ENCODE measurements around the gene OR1F1. TPM values are rescaled to one million over a fixed set of nuclear protein-coding genes. Genes with fewer than 3 reads are reported as not detected.

OR1F1 gene
- total and polyA plus RNA-seq, 2 experiments from 2014 or later = 0.38 TPM; not detected in 1

DNA sequence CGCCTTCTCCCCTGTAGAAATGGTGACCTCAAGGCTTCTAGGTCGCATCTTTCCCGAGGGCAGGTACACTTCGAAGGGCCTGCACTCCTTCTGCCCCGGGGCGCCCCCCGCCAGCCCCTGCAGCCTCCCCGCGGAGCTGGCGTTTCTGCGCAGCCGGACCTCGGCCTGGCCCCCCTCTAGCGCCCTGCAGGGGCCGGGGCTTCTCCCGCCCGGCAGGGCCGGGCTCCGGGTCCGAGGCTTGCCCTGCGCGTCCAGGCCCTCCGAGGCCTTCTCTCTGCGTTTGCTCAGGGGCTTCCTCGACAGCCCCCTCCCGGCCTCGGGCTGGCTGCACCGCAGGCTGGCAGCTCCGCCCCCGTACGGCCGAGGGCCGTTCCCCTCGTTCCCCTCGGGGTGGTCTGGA, 66.3 kb downstream of the OR1F1 start (continued):
- TF ChIP-seq, protein P1, sequence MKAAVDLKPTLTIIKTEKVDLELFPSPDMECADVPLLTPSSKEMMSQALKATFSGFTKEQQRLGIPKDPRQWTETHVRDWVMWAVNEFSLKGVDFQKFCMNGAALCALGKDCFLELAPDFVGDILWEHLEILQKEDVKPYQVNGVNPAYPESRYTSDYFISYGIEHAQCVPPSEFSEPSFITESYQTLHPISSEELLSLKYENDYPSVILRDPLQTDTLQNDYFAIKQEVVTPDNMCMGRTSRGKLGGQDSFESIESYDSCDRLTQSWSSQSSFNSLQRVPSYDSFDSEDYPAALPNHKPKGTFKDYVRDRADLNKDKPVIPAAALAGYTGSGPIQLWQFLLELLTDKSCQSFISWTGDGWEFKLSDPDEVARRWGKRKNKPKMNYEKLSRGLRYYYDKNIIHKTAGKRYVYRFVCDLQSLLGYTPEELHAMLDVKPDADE (IDR thresholded peaks at IDR 0.05) = no peak
- TF ChIP-seq EZH2phosphoT487 (IDR thresholded peaks at IDR 0.05; ENCODE audit: unreplicated experiment) = no peak

Other genes starting within 250 kb of the OR1F1 start
- 16.1 and 17.6 TPM in 2 replicates for gene KREMEN2, start 223.9 kb upstream of the OR1F1 start, total RNA-seq (2014; rRNA removed; shearing (Covaris generic))
- gene KREMEN2, start 223.9 kb upstream of the OR1F1 start, polyA plus RNA-seq (2016; fragmentation: Nextera tagmentation; extraction: Ambion mirVana) = 4.7 and 4.9 TPM in 2 replicates
- gene PAQR4, start 218.9 kb upstream of the OR1F1 start, total RNA-seq (2014; rRNA removed; shearing (Covaris generic)) = 17.7 and 29.3 TPM in 2 replicates
- gene PAQR4, start 218.9 kb upstream of the OR1F1 start, polyA plus RNA-seq (2016; fragmentation: Nextera tagmentation; extraction: Ambion mirVana) = 7.0 and 8.8 TPM in 2 replicates
- gene PKMYT1, start 207.8 kb upstream of the OR1F1 start, total RNA-seq (2014; rRNA removed; shearing (Covaris generic)) = 82.1 and 100 TPM in 2 replicates
- 90.9 and 104 TPM in 2 replicates for gene PKMYT1, start 207.8 kb upstream of the OR1F1 start, polyA plus RNA-seq (2016; fragmentation: Nextera tagmentation; extraction: Ambion mirVana)
- 1.0 and 3.0 TPM in 2 replicates for gene CLDN9, start 175.3 kb upstream of the OR1F1 start, total RNA-seq (2014; rRNA removed; shearing (Covaris generic))
- gene CLDN9, start 175.3 kb upstream of the OR1F1 start, polyA plus RNA-seq (2016; fragmentation: Nextera tagmentation; extraction: Ambion mirVana) = 1.3 and 1.8 TPM in 2 replicates
- 961 and 1,028 TPM in 2 replicates for gene CLDN6, start 170.0 kb upstream of the OR1F1 start, total RNA-seq (2014; rRNA removed; shearing (Covaris generic))
- 537 and 551 TPM in 2 replicates for gene CLDN6, start 170.0 kb upstream of the OR1F1 start, polyA plus RNA-seq (2016; fragmentation: Nextera tagmentation; extraction: Ambion mirVana)
- 78.0 and 100.0 TPM in 2 replicates for gene TNFRSF12A, start 167.8 kb upstream of the OR1F1 start, total RNA-seq (2014; rRNA removed; shearing (Covaris generic))
- 152 and 155 TPM in 2 replicates for gene TNFRSF12A, start 167.8 kb upstream of the OR1F1 start, polyA plus RNA-seq (2016; fragmentation: Nextera tagmentation; extraction: Ambion mirVana)
- 17.5 and 30.2 TPM in 2 replicates for gene HCFC1R1, start 164.3 kb upstream of the OR1F1 start, total RNA-seq (2014; rRNA removed; shearing (Covaris generic))
- 192 and 211 TPM in 2 replicates for gene HCFC1R1, start 164.3 kb upstream of the OR1F1 start, polyA plus RNA-seq (2016; fragmentation: Nextera tagmentation; extraction: Ambion mirVana)
- gene THOC6, start 164.2 kb upstream of the OR1F1 start, total RNA-seq (2014; rRNA removed; shearing (Covaris generic)) = 71.4 and 86.6 TPM in 2 replicates
- gene THOC6, start 164.2 kb upstream of the OR1F1 start, polyA plus RNA-seq (2016; fragmentation: Nextera tagmentation; extraction: Ambion mirVana) = 90.6 and 96.1 TPM in 2 replicates
- gene BICDL2, start 151.3 kb upstream of the OR1F1 start, total RNA-seq (2014; rRNA removed; shearing (Covaris generic)) = 17.5 and 18.4 TPM in 2 replicates
- 12.7 and 13.4 TPM in 2 replicates for gene BICDL2, start 151.3 kb upstream of the OR1F1 start, polyA plus RNA-seq (2016; fragmentation: Nextera tagmentation; extraction: Ambion mirVana)
- gene MMP25, start 141.6 kb upstream of the OR1F1 start, total RNA-seq (2014; rRNA removed; shearing (Covaris generic)) = 15.9 and 18.8 TPM in 2 replicates
- gene MMP25, start 141.6 kb upstream of the OR1F1 start, polyA plus RNA-seq (2016; fragmentation: Nextera tagmentation; extraction: Ambion mirVana) = 6.1 and 7.7 TPM in 2 replicates
- gene IL32, start 122.6 kb upstream of the OR1F1 start, total RNA-seq (2014; rRNA removed; shearing (Covaris generic)) = 2.3 TPM in 1 of 2 replicates, not detected in the other
- gene IL32, start 122.6 kb upstream of the OR1F1 start, polyA plus RNA-seq (2016; fragmentation: Nextera tagmentation; extraction: Ambion mirVana) = 6.1 and 7.7 TPM in 2 replicates
- 434 and 519 TPM in 2 replicates for gene ZSCAN10, start 88.9 kb upstream of the OR1F1 start, total RNA-seq (2014; rRNA removed; shearing (Covaris generic))
- 217 and 220 TPM in 2 replicates for gene ZSCAN10, start 88.9 kb upstream of the OR1F1 start, polyA plus RNA-seq (2016; fragmentation: Nextera tagmentation; extraction: Ambion mirVana)
- gene ZNF205, start 75.6 kb upstream of the OR1F1 start, total RNA-seq (2014; rRNA removed; shearing (Covaris generic)) = 29.1 and 29.9 TPM in 2 replicates
- 15.7 and 16.6 TPM in 2 replicates for gene ZNF205, start 75.6 kb upstream of the OR1F1 start, polyA plus RNA-seq (2016; fragmentation: Nextera tagmentation; extraction: Ambion mirVana)
- 10.4 and 10.6 TPM in 2 replicates for gene ZNF213, start 53.2 kb upstream of the OR1F1 start, total RNA-seq (2014; rRNA removed; shearing (Covaris generic))
- 2.9 and 3.5 TPM in 2 replicates for gene ZNF213, start 53.2 kb upstream of the OR1F1 start, polyA plus RNA-seq (2016; fragmentation: Nextera tagmentation; extraction: Ambion mirVana)
- 9.7 and 12.5 TPM in 2 replicates for gene ZNF200, start 47.0 kb downstream of the OR1F1 start, total RNA-seq (2014; rRNA removed; shearing (Covaris generic))
- 8.0 and 9.2 TPM in 2 replicates for gene ZNF200, start 47.0 kb downstream of the OR1F1 start, polyA plus RNA-seq (2016; fragmentation: Nextera tagmentation; extraction: Ambion mirVana)
- gene MEFV, start 68.4 kb downstream of the OR1F1 start, total RNA-seq (2014; rRNA removed; shearing (Covaris generic)) = 0.07 and 0.19 TPM in 2 replicates
- not detected in 2 replicates for gene MEFV, start 68.4 kb downstream of the OR1F1 start, polyA plus RNA-seq (2016; fragmentation: Nextera tagmentation; extraction: Ambion mirVana)
- 53.6 and 66.9 TPM in 2 replicates for gene ZNF263, start 95.3 kb downstream of the OR1F1 start, total RNA-seq (2014; rRNA removed; shearing (Covaris generic))
- 9.2 and 9.7 TPM in 2 replicates for gene ZNF263, start 95.3 kb downstream of the OR1F1 start, polyA plus RNA-seq (2016; fragmentation: Nextera tagmentation; extraction: Ambion mirVana)
- gene TIGD7, start 117.2 kb downstream of the OR1F1 start, total RNA-seq (2014; rRNA removed; shearing (Covaris generic)) = 8.0 and 8.5 TPM in 2 replicates
- gene TIGD7, start 117.2 kb downstream of the OR1F1 start, polyA plus RNA-seq (2016; fragmentation: Nextera tagmentation; extraction: Ambion mirVana) = 3.9 and 4.1 TPM in 2 replicates
- 31.3 and 36.9 TPM in 2 replicates for gene ZNF75A, start 117.3 kb downstream of the OR1F1 start, total RNA-seq (2014; rRNA removed; shearing (Covaris generic))
- 24.3 and 29.6 TPM in 2 replicates for gene ZNF75A, start 117.3 kb downstream of the OR1F1 start, polyA plus RNA-seq (2016; fragmentation: Nextera tagmentation; extraction: Ambion mirVana)
- gene OR2C1, start 167.7 kb downstream of the OR1F1 start, total RNA-seq (2014; rRNA removed; shearing (Covaris generic)) = not detected in 2 replicates
- not detected in 2 replicates for gene OR2C1, start 167.7 kb downstream of the OR1F1 start, polyA plus RNA-seq (2016; fragmentation: Nextera tagmentation; extraction: Ambion mirVana)
- 16.5 and 19.2 TPM in 2 replicates for gene ZSCAN32, start 212.8 kb downstream of the OR1F1 start, total RNA-seq (2014; rRNA removed; shearing (Covaris generic))
- gene ZSCAN32, start 212.8 kb downstream of the OR1F1 start, polyA plus RNA-seq (2016; fragmentation: Nextera tagmentation; extraction: Ambion mirVana) = 9.6 and 11.7 TPM in 2 replicates
- 13.2 and 13.8 TPM in 2 replicates for gene ZNF174, start 213.0 kb downstream of the OR1F1 start, total RNA-seq (2014; rRNA removed; shearing (Covaris generic))
- 9.0 and 10.8 TPM in 2 replicates for gene ZNF174, start 213.0 kb downstream of the OR1F1 start, polyA plus RNA-seq (2016; fragmentation: Nextera tagmentation; extraction: Ambion mirVana)